Measurements from ENCODE around the gene TMIGD1. TPM values are rescaled to one million over a fixed set of nuclear protein-coding genes. Genes with fewer than 3 reads are reported as not detected.

Gene TMIGD1
- total RNA-seq, 1 experiment from 2014 or later = not detected

- H3K18ac ChIP-seq (ENCODE audit: insufficient read length, low read depth, low read length) = no peak overlapping the region
- no peak overlapping the region for H3K14ac ChIP-seq (ENCODE audit: insufficient read depth, low read length)
- no peak overlapping the region for H4K8ac ChIP-seq (replicated peaks; ENCODE audit: insufficient read length, low read depth, low read length)
- H3K23me2 ChIP-seq (ENCODE audit: insufficient read length, low read depth, low read length, poor library complexity, severe bottlenecking) = no peaks in the 10 kb centered on the region
- no peak for TF ChIP-seq CTCF (conservative IDR thresholded peaks at IDR 0.05)
- H2BK120ac ChIP-seq (ENCODE audit: low read depth, low read length, poor library complexity, severe bottlenecking) = no peak overlapping the region
- H3K27ac Mint-ChIP-seq = no peak overlapping the region
- H3K56ac ChIP-seq (ENCODE audit: insufficient read length, low read depth, low read length) = no peak overlapping the region
- H3K9me3 ChIP-seq (ENCODE audit: control insufficient read depth, low read depth, low read length) = no peaks in the 10 kb centered on the region
- H2AK5ac ChIP-seq (ENCODE audit: insufficient read length, low read length) = no peak overlapping the region
- H3K4ac ChIP-seq (ENCODE audit: low read depth, low read length) = no peak overlapping the region
- H3K4me1 Mint-ChIP-seq = no peaks in the 10 kb centered on the region
- H3K27me3 Mint-ChIP-seq (ENCODE audit: low read depth) = peaks cover 1% of the 10 kb centered on the region; the same call in 1 of the 2 replicates
- H3K79me2 ChIP-seq (ENCODE audit: insufficient read depth, low read length) = no peaks in the 10 kb centered on the region
- H3K9me3 Mint-ChIP-seq = no peaks in the 10 kb centered on the region
- no peak overlapping the region for H3K27ac ChIP-seq (ENCODE audit: insufficient read length, low read depth, low read length)
- no peak for DNase-seq
- H3K79me1 ChIP-seq (ENCODE audit: insufficient read depth, low read depth, low read length, poor library complexity, severe bottlenecking) = no peaks in the 10 kb centered on the region
- H3K9ac ChIP-seq (ENCODE audit: extremely low read depth, insufficient read length, low read length) = no peak overlapping the region
- H3T11ph ChIP-seq (ENCODE audit: low read length) = no peak overlapping the region
- H4K91ac ChIP-seq (ENCODE audit: insufficient read length, low read depth, low read length) = no peak overlapping the region
- H3K4me1 ChIP-seq (ENCODE audit: insufficient read depth, low read length) = no peaks in the 10 kb centered on the region
- no peak overlapping the region for H2BK12ac ChIP-seq (ENCODE audit: insufficient read length, low read depth, low read length)
- no peak overlapping the region for H4K5ac ChIP-seq (ENCODE audit: insufficient read length, low read depth, low read length)
- H3K4me2 ChIP-seq (ENCODE audit: insufficient read depth, insufficient read length, low read length) = no peak overlapping the region
- no peak overlapping the region for H2BK5ac ChIP-seq (ENCODE audit: insufficient read length, low read length)
- no peak overlapping the region for H3K23ac ChIP-seq (ENCODE audit: insufficient read length, low read depth, low read length)
- no peak overlapping the region for H2AFZ ChIP-seq (ENCODE audit: low read length)
- no CpG with 5 or more reads among the region's 6 CpGs for WGBS (ENCODE audit: extremely low coverage, insufficient read length, low lambda C conversion rate)
- H3K36me3 Mint-ChIP-seq (ENCODE audit: insufficient read depth in 1 of 3, low read depth in 3 of 3) = no peaks in the 10 kb centered on the region
- no peaks in the 10 kb centered on the region for H4K20me1 ChIP-seq (ENCODE audit: control insufficient read depth, insufficient read depth, insufficient read length)
- no peak overlapping the region for H3K4me3 Mint-ChIP-seq
- no peak overlapping the region for H2BK15ac ChIP-seq (ENCODE audit: low read depth, low read length)
- no peaks in the 10 kb centered on the region for H3K27me3 ChIP-seq (ENCODE audit: insufficient read depth, low read length)
- H2BK20ac ChIP-seq (ENCODE audit: low read depth, low read length, poor library complexity, severe bottlenecking) = no peak overlapping the region
These were observed 24.3 kb downstream of the TMIGD1 start for GRCh38 chr17:30309591-30309990.
